Neural cell (in vitro differentiated cells): Measurements from ENCODE around the gene DRD4. TPM values are rescaled to one million over a fixed set of nuclear protein-coding genes. Genes with fewer than 3 reads are reported as not detected.

Experiments
- H2AFZ ChIP-seq: fragments of 200-600, 300-800 bp; sonication (generic), shearing (Covaris generic); 2 replicates; pipeline ENCODE4 v1.6.0; 2014; ENCODE audit warnings: low read depth, mild to moderate bottlenecking, antibody characterized with exemption, low read length, moderate library complexity
- H3F3A ChIP-seq: fragments of 200-600 bp; shearing (Covaris generic); 2 replicates; pipeline ENCODE4 v1.6.1; 2016; ENCODE audit warnings: mild to moderate bottlenecking, moderate library complexity, mixed read lengths, antibody characterized with exemption, low read length; ENCODE audit not compliant: insufficient read depth, poor library complexity, severe bottlenecking
- H3K27ac ChIP-seq: fragments of 200-600, 300-800 bp; sonication (generic), shearing (Covaris generic); 2 replicates; pipeline ENCODE4 v1.5.1; 2014; ENCODE audit warnings: mild to moderate bottlenecking, low read length, moderate library complexity
- H3K27me3 ChIP-seq: fragments of 300-800, 200-600 bp; sonication (generic), shearing (Covaris generic); 2 replicates; pipeline ENCODE4 v1.6.0; 2014; ENCODE audit warnings: mild to moderate bottlenecking, low read depth, low read length, moderate library complexity; ENCODE audit not compliant: insufficient read depth
- H3K36me3 ChIP-seq: fragments of 300-800, 200-600 bp; sonication (generic), shearing (Covaris generic); 2 replicates; pipeline ENCODE4 v1.5.1; 2014; ENCODE audit warnings: mild to moderate bottlenecking, antibody characterized with exemption, low read length, moderate library complexity; ENCODE audit not compliant: insufficient read depth
- H3K4me2 ChIP-seq: fragments of 300-800, 200-600 bp; sonication (generic), shearing (Covaris generic); 2 replicates; pipeline ENCODE4 v1.6.0; 2014; ENCODE audit warnings: mild to moderate bottlenecking, low read length
- H3K4me3 ChIP-seq: fragments of 300-800, 200-600 bp; sonication (generic), shearing (Covaris generic); 2 replicates; pipeline ENCODE4 v1.5.1; 2014; ENCODE audit warnings: mild to moderate bottlenecking, low read length, moderate library complexity
- H3K79me2 ChIP-seq: fragments of 200-600 bp; shearing (Covaris generic); replicated peaks from 2 replicates; pipeline ENCODE4 v1.6.0; 2014; ENCODE audit warnings: mild to moderate bottlenecking, low read length, moderate library complexity; ENCODE audit not compliant: insufficient read depth
- H3K9ac ChIP-seq: fragments of 300-800, 200-600 bp; sonication (generic), shearing (Covaris generic); 2 replicates; pipeline ENCODE4 v1.6.1; 2016; ENCODE audit warnings: mild to moderate bottlenecking, low read length, mixed read lengths
- H3K9me2 ChIP-seq: fragments of 200-600 bp; shearing (Covaris generic); 2 replicates; pipeline ENCODE4 v1.6.1; 2016; ENCODE audit warnings: mild to moderate bottlenecking, low read length, mixed read lengths; ENCODE audit not compliant: insufficient read depth
- H3K9me3 ChIP-seq: fragments of 200-600, 300-800 bp; sonication (generic), shearing (Covaris generic); 2 replicates; pipeline ENCODE4 v1.6.1; 2016; ENCODE audit warnings: mild to moderate bottlenecking, mixed run types, low read length, moderate library complexity, mixed read lengths
- H4K20me1 ChIP-seq: fragments of 200-600 bp; shearing (Covaris generic); 2 replicates; pipeline ENCODE4 v1.6.1; 2016; ENCODE audit warnings: mild to moderate bottlenecking, mixed run types; ENCODE audit not compliant: insufficient read depth
- CTCF ChIP-seq: fragments of 450-650 bp; IDR thresholded peaks from 2 replicates; pipeline ENCODE4 v1.5.1; 2014; ENCODE audit warnings: antibody characterized with exemption, mild to moderate bottlenecking, moderate library complexity; ENCODE audit not compliant: poor library complexity, severe bottlenecking
- EP300 ChIP-seq: fragments of 450-650 bp; conservative IDR thresholded peaks from 2 replicates; pipeline ENCODE4 v1.6.1; 2014; ENCODE audit warnings: antibody characterized with exemption, mild to moderate bottlenecking, moderate library complexity; ENCODE audit not compliant: poor library complexity, severe bottlenecking
- EZH2 ChIP-seq: fragments of 200-600, 300-800 bp; shearing (Covaris generic), sonication (generic); IDR thresholded peaks from 2 replicates; pipeline ENCODE4 v1.6.1; 2014; ENCODE audit warnings: antibody characterized with exemption, low read length, borderline replicate concordance, mild to moderate bottlenecking; ENCODE audit not compliant: insufficient read depth, poor library complexity, severe bottlenecking
- MXI1 ChIP-seq: fragments of 450-650 bp; conservative IDR thresholded peaks from 2 replicates; pipeline ENCODE4 v1.6.1; 2014; ENCODE audit warnings: antibody characterized with exemption, mild to moderate bottlenecking; ENCODE audit not compliant: poor library complexity, severe bottlenecking
- POLR2AphosphoS5 ChIP-seq: IDR thresholded peaks from 2 replicates; pipeline ENCODE4 v1.6.1; 2012
- RAD21 ChIP-seq: fragments of 450-650 bp; conservative IDR thresholded peaks from 2 replicates; pipeline ENCODE4 v1.6.1; 2014; ENCODE audit warnings: antibody characterized with exemption, mild to moderate bottlenecking, moderate library complexity
- SMC3 ChIP-seq: fragments of 450-650 bp; conservative IDR thresholded peaks from 2 replicates; pipeline ENCODE4 v1.6.1; 2014; ENCODE audit warnings: antibody characterized with exemption, mild to moderate bottlenecking, moderate library complexity; ENCODE audit not compliant: poor library complexity
- TAF1 ChIP-seq: IDR thresholded peaks from 2 replicates; pipeline ENCODE4 v1.6.1; 2012; ENCODE audit warnings: low read depth
- polyA plus RNA-seq: library from polyadenylated mRNA; depleted of rRNA; stranded (reverse); fragments of >200 nt; gene quantifications from 2 replicates; pipeline ENCODE4 v1.2.3, GENCODE V29; 2014
- TF ChIP-seq, protein P1 (sequence below): IDR thresholded peaks from 2 replicates; pipeline ENCODE4 v1.6.1; 2012; ENCODE audit warnings: borderline replicate concordance

Gene DRD4
- polyA plus RNA-seq, 1 donor from 2014 or later = not detected

GRCh38 chr11:598005-598680, 38.9 kb upstream of the DRD4 start:
- Histone ChIP-seq H3K4me2 (no peak overlapping the region), H3K27ac (no peak overlapping the region), H3K36me3 (peaks cover 4% of the 10 kb centered on the region), H3K4me3 (no peak overlapping the region), H2AFZ (no peak overlapping the region), H4K20me1 (no peaks in the 10 kb centered on the region), H3K27me3 (no peaks in the 10 kb centered on the region), H3F3A (no peaks in the 10 kb centered on the region), H3K9me3 (no peaks in the 10 kb centered on the region), H3K9ac (no peak overlapping the region), H3K9me2 (no peaks in the 10 kb centered on the region), H3K79me2 (no peaks in the 10 kb centered on the region)
- no peak for TF ChIP-seq SMC3
- no peak for TF ChIP-seq EZH2
- TF ChIP-seq EP300 = no peak
- TF ChIP-seq CTCF = no peak
- no peak for TF ChIP-seq POLR2AphosphoS5
- TF ChIP-seq, protein P1, sequence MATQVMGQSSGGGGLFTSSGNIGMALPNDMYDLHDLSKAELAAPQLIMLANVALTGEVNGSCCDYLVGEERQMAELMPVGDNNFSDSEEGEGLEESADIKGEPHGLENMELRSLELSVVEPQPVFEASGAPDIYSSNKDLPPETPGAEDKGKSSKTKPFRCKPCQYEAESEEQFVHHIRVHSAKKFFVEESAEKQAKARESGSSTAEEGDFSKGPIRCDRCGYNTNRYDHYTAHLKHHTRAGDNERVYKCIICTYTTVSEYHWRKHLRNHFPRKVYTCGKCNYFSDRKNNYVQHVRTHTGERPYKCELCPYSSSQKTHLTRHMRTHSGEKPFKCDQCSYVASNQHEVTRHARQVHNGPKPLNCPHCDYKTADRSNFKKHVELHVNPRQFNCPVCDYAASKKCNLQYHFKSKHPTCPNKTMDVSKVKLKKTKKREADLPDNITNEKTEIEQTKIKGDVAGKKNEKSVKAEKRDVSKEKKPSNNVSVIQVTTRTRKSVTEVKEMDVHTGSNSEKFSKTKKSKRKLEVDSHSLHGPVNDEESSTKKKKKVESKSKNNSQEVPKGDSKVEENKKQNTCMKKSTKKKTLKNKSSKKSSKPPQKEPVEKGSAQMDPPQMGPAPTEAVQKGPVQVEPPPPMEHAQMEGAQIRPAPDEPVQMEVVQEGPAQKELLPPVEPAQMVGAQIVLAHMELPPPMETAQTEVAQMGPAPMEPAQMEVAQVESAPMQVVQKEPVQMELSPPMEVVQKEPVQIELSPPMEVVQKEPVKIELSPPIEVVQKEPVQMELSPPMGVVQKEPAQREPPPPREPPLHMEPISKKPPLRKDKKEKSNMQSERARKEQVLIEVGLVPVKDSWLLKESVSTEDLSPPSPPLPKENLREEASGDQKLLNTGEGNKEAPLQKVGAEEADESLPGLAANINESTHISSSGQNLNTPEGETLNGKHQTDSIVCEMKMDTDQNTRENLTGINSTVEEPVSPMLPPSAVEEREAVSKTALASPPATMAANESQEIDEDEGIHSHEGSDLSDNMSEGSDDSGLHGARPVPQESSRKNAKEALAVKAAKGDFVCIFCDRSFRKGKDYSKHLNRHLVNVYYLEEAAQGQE = no peak
- TF ChIP-seq MXI1 = no peak
- TF ChIP-seq TAF1 = no peak
- TF ChIP-seq RAD21 = no peak

- Histone ChIP-seq H3K9ac (no peak overlapping the region), H3K4me3 (no peak overlapping the region), H3F3A (no peaks in the 10 kb centered on the region), H2AFZ (no peak overlapping the region), H3K36me3 (no peaks in the 10 kb centered on the region), H3K9me2 (no peaks in the 10 kb centered on the region), H3K9me3 (no peaks in the 10 kb centered on the region), H4K20me1 (no peaks in the 10 kb centered on the region), H3K79me2 (no peaks in the 10 kb centered on the region), H3K27ac (no peak overlapping the region), H3K27me3 (no peaks in the 10 kb centered on the region), H3K4me2 (no peak overlapping the region)
- TF ChIP-seq TAF1 (no peak), SMC3 (no peak), EZH2 (no peak), EP300 (no peak), MXI1 (no peak), CTCF (no peak), RAD21 (no peak), POLR2AphosphoS5 (no peak)
- TF ChIP-seq, protein P1 = no peak
Measured at GRCh38 chr11:601573-602245, 35.4 kb upstream of the DRD4 start.
